WERI-Rb-1 (cell line): ENCODE results near the gene MYG1.
"Not testable (repeated sequence)": the region's sequence is repeated elsewhere in the genome, so short reads cannot be mapped to it uniquely, and the experiment has no call there.

Experiments used
- DNase-seq: peaks from one replicate; pipeline ENCODE4 v3.0.0-alpha.2; 2020
- H3K27ac ChIP-seq: fragments of 250-450 bp; sonication (Bioruptor Pico); 2 replicates; pipeline ENCODE4 v1.5.1; 2020; ENCODE audit warnings: mild to moderate bottlenecking, moderate library complexity
- H3K27me3 ChIP-seq: fragments of 250-450 bp; sonication (Bioruptor Pico); 2 replicates; pipeline ENCODE4 v1.5.1; 2021; ENCODE audit warnings: mild to moderate bottlenecking, low read depth, moderate library complexity; ENCODE audit not compliant: insufficient read depth, severe bottlenecking
- H3K36me3 ChIP-seq: fragments of 250-450 bp; sonication (Bioruptor Pico); 2 replicates; pipeline ENCODE4 v1.5.1; 2020; ENCODE audit warnings: mild to moderate bottlenecking, moderate library complexity
- H3K4me3 ChIP-seq: 2 replicates; pipeline ENCODE4 v1.5.1; 2011; ENCODE audit warnings: low read depth, mild to moderate bottlenecking, control low read depth, low read length
- H3K9me3 ChIP-seq: fragments of 250-450 bp; sonication (Bioruptor Pico); 2 replicates; pipeline ENCODE4 v1.5.1; 2021; ENCODE audit warnings: mild to moderate bottlenecking, moderate library complexity; ENCODE audit not compliant: severe bottlenecking
- CTCF ChIP-seq: IDR thresholded peaks from 2 replicates; pipeline ENCODE4 v1.5.1; 2011; ENCODE audit warnings: low read depth, mild to moderate bottlenecking, control low read depth, inconsistent platforms, low read length

Gene MYG1

GRCh38 chr12:53327435-53328042 lies 28.0 kb downstream of the MYG1 start:
- no peak overlapping the region for H3K4me3 ChIP-seq
- no peaks in the 10 kb centered on the region for H3K27me3 ChIP-seq
- DNase-seq: no peak
- TF ChIP-seq CTCF: no peak
- no peaks in the 10 kb centered on the region for H3K9me3 ChIP-seq
- H3K27ac ChIP-seq: no peak overlapping the region
- no peaks in the 10 kb centered on the region for H3K36me3 ChIP-seq

GRCh38 chr12:53328043-53328435 lies 28.5 kb downstream of the MYG1 start:
- 0 out of 2 replicates have a peak, but pooled peaks have one; percentile 34 for TF ChIP-seq CTCF
- no peak overlapping the region for H3K4me3 ChIP-seq
- H3K27ac ChIP-seq: no peak overlapping the region
- no peaks in the 10 kb centered on the region for H3K9me3 ChIP-seq
- no peaks in the 10 kb centered on the region for H3K27me3 ChIP-seq
- H3K36me3 ChIP-seq: no peaks in the 10 kb centered on the region
- peak; percentile 35 for DNase-seq

GRCh38 chr12:53330671-53331070 lies 31.2 kb downstream of the MYG1 start:
- no peak overlapping the region for H3K4me3 ChIP-seq
- DNase-seq: no peak
- no peaks in the 10 kb centered on the region for H3K27me3 ChIP-seq
- no peak overlapping the region for H3K27ac ChIP-seq
- H3K36me3 ChIP-seq: no peaks in the 10 kb centered on the region
- no peak for TF ChIP-seq CTCF
- no peaks in the 10 kb centered on the region for H3K9me3 ChIP-seq

- not testable (repeated sequence) for H3K27ac ChIP-seq, DNase-seq, H3K36me3 ChIP-seq, H3K4me3 ChIP-seq, H3K27me3 ChIP-seq, H3K9me3 ChIP-seq
Measured at GRCh38 chr12:53332339-53332738, 32.8 kb downstream of the MYG1 start.

- no peaks in the 10 kb centered on the region for H3K27me3 ChIP-seq
Measured at GRCh38 chr12:53332744-53333143, 33.2 kb downstream of the MYG1 start.

GRCh38 chr12:53333289-53333688 lies 33.8 kb downstream of the MYG1 start:
- TF ChIP-seq CTCF: no peak
- Histone ChIP-seq H3K36me3 (no peaks in the 10 kb centered on the region), H3K27me3 (no peaks in the 10 kb centered on the region), H3K27ac (no peak overlapping the region), H3K4me3 (no peak overlapping the region), H3K9me3 (no peaks in the 10 kb centered on the region)
- no peak for DNase-seq

More at GRCh38 chr12:53332744-53333143, 33.2 kb downstream of the MYG1 start:
- no peak overlapping the region for H3K4me3 ChIP-seq
- DNase-seq: no peak
- H3K27ac ChIP-seq: no peak overlapping the region
- no peaks in the 10 kb centered on the region for H3K36me3 ChIP-seq
- TF ChIP-seq CTCF: no peak
- no peaks in the 10 kb centered on the region for H3K9me3 ChIP-seq
